Measurements from ENCODE around the gene SLC28A2. TPM values are rescaled to one million over a fixed set of nuclear protein-coding genes. Genes with fewer than 3 reads are reported as not detected.

The SLC28A2 gene, protein sequence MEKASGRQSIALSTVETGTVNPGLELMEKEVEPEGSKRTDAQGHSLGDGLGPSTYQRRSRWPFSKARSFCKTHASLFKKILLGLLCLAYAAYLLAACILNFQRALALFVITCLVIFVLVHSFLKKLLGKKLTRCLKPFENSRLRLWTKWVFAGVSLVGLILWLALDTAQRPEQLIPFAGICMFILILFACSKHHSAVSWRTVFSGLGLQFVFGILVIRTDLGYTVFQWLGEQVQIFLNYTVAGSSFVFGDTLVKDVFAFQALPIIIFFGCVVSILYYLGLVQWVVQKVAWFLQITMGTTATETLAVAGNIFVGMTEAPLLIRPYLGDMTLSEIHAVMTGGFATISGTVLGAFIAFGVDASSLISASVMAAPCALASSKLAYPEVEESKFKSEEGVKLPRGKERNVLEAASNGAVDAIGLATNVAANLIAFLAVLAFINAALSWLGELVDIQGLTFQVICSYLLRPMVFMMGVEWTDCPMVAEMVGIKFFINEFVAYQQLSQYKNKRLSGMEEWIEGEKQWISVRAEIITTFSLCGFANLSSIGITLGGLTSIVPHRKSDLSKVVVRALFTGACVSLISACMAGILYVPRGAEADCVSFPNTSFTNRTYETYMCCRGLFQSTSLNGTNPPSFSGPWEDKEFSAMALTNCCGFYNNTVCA
- total RNA-seq (1 to 10 TPM in 1 of 2 donors, under 1 TPM in 1; 0.28 to 1.5 TPM), polyA plus RNA-seq (under 1 TPM; 0.10 to 0.23 TPM)
- long read RNA-seq, donor 1 = 0 reads
- long read RNA-seq, donor 2 = 0 reads
- long read RNA-seq, donor 3 = 0 reads
- long read RNA-seq, donor 4 = 0 reads
- long read RNA-seq, donor 5 = 0 reads

- H3K27ac ChIP-seq (ENCODE audit: low read depth in 1 of 2, low read length in 1 of 2) = no peak within 1 kb of the TSS
- no peaks in the 10 kb centered on the region for H3K9me3 ChIP-seq (ENCODE audit: control insufficient read depth in 4 of 4, insufficient read depth in 3 of 4, low read length in 3 of 4)
- H3K27me3 ChIP-seq (ENCODE audit: control insufficient read depth in 3 of 3, insufficient read depth in 3 of 3, low read length in 2 of 3) = no peaks in the 10 kb centered on the region
- ATAC-seq (ENCODE audit: insufficient read depth, low FRiP score) (no peak), DNase-seq (no peak)
- H3K4me1 ChIP-seq (ENCODE audit: control insufficient read depth in 5 of 5, insufficient read depth in 5 of 5, low read length in 5 of 5) = no peaks in the 10 kb centered on the region
- peaks cover 0 to 3% (median 0%) of the 10 kb centered on the region in 4 donors for H3K36me3 ChIP-seq (ENCODE audit: control insufficient read depth in 4 of 4, insufficient read depth in 4 of 4, low read length in 4 of 4)
- whole genome bisulfite sequencing, 2 donors = 97% methylated on average over 15 of the region's 15 CpGs
- TF ChIP-seq, protein P1, sequence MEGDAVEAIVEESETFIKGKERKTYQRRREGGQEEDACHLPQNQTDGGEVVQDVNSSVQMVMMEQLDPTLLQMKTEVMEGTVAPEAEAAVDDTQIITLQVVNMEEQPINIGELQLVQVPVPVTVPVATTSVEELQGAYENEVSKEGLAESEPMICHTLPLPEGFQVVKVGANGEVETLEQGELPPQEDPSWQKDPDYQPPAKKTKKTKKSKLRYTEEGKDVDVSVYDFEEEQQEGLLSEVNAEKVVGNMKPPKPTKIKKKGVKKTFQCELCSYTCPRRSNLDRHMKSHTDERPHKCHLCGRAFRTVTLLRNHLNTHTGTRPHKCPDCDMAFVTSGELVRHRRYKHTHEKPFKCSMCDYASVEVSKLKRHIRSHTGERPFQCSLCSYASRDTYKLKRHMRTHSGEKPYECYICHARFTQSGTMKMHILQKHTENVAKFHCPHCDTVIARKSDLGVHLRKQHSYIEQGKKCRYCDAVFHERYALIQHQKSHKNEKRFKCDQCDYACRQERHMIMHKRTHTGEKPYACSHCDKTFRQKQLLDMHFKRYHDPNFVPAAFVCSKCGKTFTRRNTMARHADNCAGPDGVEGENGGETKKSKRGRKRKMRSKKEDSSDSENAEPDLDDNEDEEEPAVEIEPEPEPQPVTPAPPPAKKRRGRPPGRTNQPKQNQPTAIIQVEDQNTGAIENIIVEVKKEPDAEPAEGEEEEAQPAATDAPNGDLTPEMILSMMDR (IDR thresholded peaks at IDR 0.05; ENCODE audit: control extremely low read depth, extremely low read depth) = no peak
- no peak within 1 kb of the TSS for H3K9ac ChIP-seq (ENCODE audit: insufficient read depth in 1 of 2, low read length in 2 of 2)
- H3K4me3 ChIP-seq = no peak within 1 kb of the TSS
Observed at GRCh38 chr15:45251888-45252287, at the start of gene SLC28A2. Gene SLC28A2, plus strand, starts transcription at chr15:45252234. Its CDS starts 982 bp downstream, at chr15:45253216.

DNA sequence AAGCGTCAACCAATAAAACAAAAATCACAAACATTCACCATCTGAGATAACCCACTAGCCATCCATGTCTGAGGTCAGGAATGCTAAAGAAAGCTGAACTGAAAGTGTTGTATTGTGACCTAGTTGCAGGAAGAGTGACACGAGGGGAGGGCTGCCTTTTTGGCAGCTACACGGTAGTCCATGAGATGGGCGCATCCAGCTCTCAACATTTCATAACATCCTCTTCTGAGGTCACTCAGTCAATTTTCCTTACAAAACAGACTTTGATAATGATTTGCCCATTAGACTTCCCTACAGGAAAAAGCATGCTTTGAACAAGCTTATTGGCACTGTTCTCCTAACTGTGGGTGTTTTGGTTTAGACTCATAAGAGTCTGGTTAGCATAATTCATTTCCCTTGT, 48.9 kb upstream of the SLC28A2 start:
- H3K4me1 ChIP-seq (ENCODE audit: control insufficient read depth in 5 of 5, insufficient read depth in 5 of 5, low read length in 5 of 5) = peaks cover 0 to 3% (median 0%) of the 10 kb centered on the region in 5 donors
- DNase-seq = peak in 1 of 3 donors; percentile 25
- H3K9me3 ChIP-seq (ENCODE audit: control insufficient read depth in 4 of 4, insufficient read depth in 3 of 4, low read length in 3 of 4) = no peaks in the 10 kb centered on the region
- TF ChIP-seq, protein P1 (IDR thresholded peaks at IDR 0.05; ENCODE audit: control extremely low read depth, extremely low read depth) = no peak
- H3K27me3 ChIP-seq (ENCODE audit: control insufficient read depth in 3 of 3, insufficient read depth in 3 of 3, low read length in 2 of 3) = no peaks in the 10 kb centered on the region
- no peak overlapping the region for H3K9ac ChIP-seq (ENCODE audit: insufficient read depth in 1 of 2, low read length in 2 of 2)
- H3K4me3 ChIP-seq = no peak overlapping the region
- WGBS, 2 donors = 22 to 30% methylated on average over 4 of the region's 4 CpGs
- no peak for ATAC-seq (ENCODE audit: insufficient read depth, low FRiP score)
- no peak overlapping the region for H3K27ac ChIP-seq (ENCODE audit: low read depth in 1 of 2, low read length in 1 of 2)
- no peaks in the 10 kb centered on the region for H3K36me3 ChIP-seq (ENCODE audit: control insufficient read depth in 4 of 4, insufficient read depth in 4 of 4, low read length in 4 of 4)

GRCh38 chr15:45205192-45205591, 46.8 kb upstream of the SLC28A2 start:
- H3K4me3 ChIP-seq = no peak overlapping the region
- H3K9me3 ChIP-seq (ENCODE audit: control insufficient read depth in 4 of 4, insufficient read depth in 3 of 4, low read length in 3 of 4) = no peaks in the 10 kb centered on the region
- H3K27ac ChIP-seq (ENCODE audit: low read depth in 1 of 2, low read length in 1 of 2) = no peak overlapping the region
- 0 to 5% methylated on average over 2 of the region's 2 CpGs for WGBS, 2 donors
- H3K9ac ChIP-seq (ENCODE audit: insufficient read depth in 1 of 2, low read length in 2 of 2) = no peak overlapping the region
- TF ChIP-seq, protein P1 (IDR thresholded peaks at IDR 0.05; ENCODE audit: control extremely low read depth, extremely low read depth) = peak; percentile 45
- peak; percentile 62 to 65 (median 63) for DNase-seq
- no peak for ATAC-seq (ENCODE audit: insufficient read depth, low FRiP score)
- H3K4me1 ChIP-seq (ENCODE audit: control insufficient read depth in 5 of 5, insufficient read depth in 5 of 5, low read length in 5 of 5) = peaks cover 0 to under 1% (median 0%) of the 10 kb centered on the region in 5 donors
- no peaks in the 10 kb centered on the region for H3K27me3 ChIP-seq (ENCODE audit: control insufficient read depth in 3 of 3, insufficient read depth in 3 of 3, low read length in 2 of 3)
- H3K36me3 ChIP-seq (ENCODE audit: control insufficient read depth in 4 of 4, insufficient read depth in 4 of 4, low read length in 4 of 4) = no peaks in the 10 kb centered on the region

Data from lung (tissue), 16 donors.